GM23338 (cell line): ENCODE results near the gene MKRN2. TPM values are rescaled to one million over a fixed set of nuclear protein-coding genes. Genes with fewer than 3 reads are reported as not detected.
A peak's percentile ranks its signal among the peaks of the same experiment; 100 is the strongest.

ENCODE experiments used
- ATAC-seq: fragments of 200-7000 bp; cut with Tn5 transposase; 3 replicates; pipeline ENCODE4 v1.9.1; 2020
- DNase-seq: peaks from one replicate; pipeline ENCODE4 v3.0.0-alpha.2; 2015; ENCODE audit warnings: low spot score
- H2AFZ ChIP-seq: fragments of 200-600 bp; sonication (generic); 2 replicates; pipeline ENCODE4 v1.8.0; 2016; ENCODE audit warnings: antibody characterized with exemption, mild to moderate bottlenecking, moderate library complexity
- H3F3A ChIP-seq: fragments of 200-600 bp; sonication (generic); replicated peaks from 2 replicates; pipeline ENCODE4 v1.8.0; 2017; ENCODE audit warnings: antibody characterized with exemption, mixed run types, low read depth
- H3K27ac ChIP-seq: fragments of 200-600 bp; sonication (generic); 2 replicates; pipeline ENCODE4 v1.6.1; 2016; ENCODE audit warnings: low read depth
- H3K27me3 ChIP-seq: fragments of 200-600 bp; sonication (generic); 2 replicates; pipeline ENCODE4 v1.8.0; 2016; ENCODE audit warnings: mild to moderate bottlenecking, mixed run types, moderate library complexity; ENCODE audit not compliant: insufficient read depth
- H3K36me3 ChIP-seq: fragments of 200-600 bp; sonication (generic); 2 replicates; pipeline ENCODE4 v1.8.0; 2016; ENCODE audit warnings: mild to moderate bottlenecking; ENCODE audit not compliant: insufficient read depth
- H3K4me1 ChIP-seq: fragments of 200-600 bp; sonication (generic); 2 replicates; pipeline ENCODE4 v1.8.0; 2016; ENCODE audit warnings: mild to moderate bottlenecking, moderate library complexity; ENCODE audit not compliant: insufficient read depth
- H3K4me2 ChIP-seq: fragments of 200-600 bp; sonication (generic); 2 replicates; pipeline ENCODE4 v1.7.1; 2017; ENCODE audit warnings: mixed run types
- H3K4me3 ChIP-seq: fragments of 200-600 bp; sonication (generic); 2 replicates; pipeline ENCODE4 v1.6.1; 2016; ENCODE audit warnings: mixed run types
- H3K79me2 ChIP-seq: fragments of 200-600 bp; sonication (generic); replicated peaks from 2 replicates; pipeline ENCODE4 v1.8.0; 2017; ENCODE audit warnings: mild to moderate bottlenecking; ENCODE audit not compliant: insufficient read depth
- H3K9me2 ChIP-seq: fragments of 200-600 bp; sonication (generic); 2 replicates; pipeline ENCODE4 v1.8.0; 2017; ENCODE audit not compliant: insufficient read depth
- H4K20me1 ChIP-seq: fragments of 200-600 bp; sonication (generic); replicated peaks from 2 replicates; pipeline ENCODE4 v1.8.0; 2017; ENCODE audit warnings: mild to moderate bottlenecking; ENCODE audit not compliant: insufficient read depth
- H3K27ac Mint-ChIP-seq: 2 replicates; pipeline ENCODE4 v1.8.0; 2020; ENCODE audit warnings: inconsistent platforms, mild to moderate bottlenecking, moderate library complexity, mixed read lengths
- H3K27me3 Mint-ChIP-seq: 3 replicates; pipeline ENCODE4 v1.8.0; 2022; ENCODE audit warnings: low read depth, mild to moderate bottlenecking, moderate library complexity, mixed read lengths, inconsistent platforms; ENCODE audit not compliant: insufficient read depth, poor library complexity
- H3K36me3 Mint-ChIP-seq: 3 replicates; pipeline ENCODE4 v1.8.0; 2021; ENCODE audit warnings: low read depth, mild to moderate bottlenecking, inconsistent platforms, moderate library complexity, mixed read lengths
- H3K4me1 Mint-ChIP-seq: 3 replicates; pipeline ENCODE4 v1.8.0; 2020; ENCODE audit warnings: mild to moderate bottlenecking, inconsistent platforms, mixed read lengths
- H3K4me3 Mint-ChIP-seq: 3 replicates; pipeline ENCODE4 v1.8.0; 2021; ENCODE audit warnings: moderate library complexity, mild to moderate bottlenecking, inconsistent platforms, mixed read lengths
- H3K9me3 Mint-ChIP-seq: 3 replicates; pipeline ENCODE4 v1.8.0; 2020; ENCODE audit warnings: moderate library complexity, mild to moderate bottlenecking, inconsistent platforms, mixed read lengths
- CTCF ChIP-seq, 2 experiments: fragments of 200-600 bp in 1 of 2; sonication (generic) in 1 of 2; conservative IDR thresholded peaks; 2 replicates each; pipeline versions ENCODE4 v1.5.1 to v1.6.1; 2016 to 2017; ENCODE audit warnings: antibody characterized with exemption in 2 of 2, low read depth in 2 of 2, mild to moderate bottlenecking in 2 of 2, moderate library complexity in 1 of 2
- EZH2phosphoT487 ChIP-seq: fragments of 200-600 bp; sonication (generic); IDR thresholded peaks from one replicate; pipeline ENCODE4 v1.8.1; 2018; ENCODE audit warnings: antibody characterized with exemption; ENCODE audit not compliant: unreplicated experiment
- JUNB ChIP-seq: IDR thresholded peaks from one replicate; pipeline ENCODE4 v1.6.1; 2016; ENCODE audit warnings: antibody characterized with exemption; ENCODE audit not compliant: unreplicated experiment
- POLR2AphosphoS5 ChIP-seq: IDR thresholded peaks from 2 replicates; pipeline ENCODE4 v1.6.1; 2016; ENCODE audit warnings: antibody characterized with exemption, low read depth
- STAT1 ChIP-seq: IDR thresholded peaks from one replicate; pipeline ENCODE4 v1.6.1; 2016; ENCODE audit warnings: antibody characterized with exemption; ENCODE audit not compliant: unreplicated experiment
- ZNF114 ChIP-seq: fragments of 250-450 bp; sonication (Bioruptor Pico); IDR thresholded peaks from 2 replicates; pipeline ENCODE4 v1.5.0; 2020; ENCODE audit warnings: mild to moderate bottlenecking, moderate library complexity
- ZNF331 ChIP-seq: fragments of 250-450 bp; sonication (Bioruptor Pico); IDR thresholded peaks from 2 replicates; pipeline ENCODE4 v1.5.0; 2020; ENCODE audit warnings: low read depth, mild to moderate bottlenecking, moderate library complexity
- polyA plus RNA-seq: library from polyadenylated mRNA; unstranded; fragments of >200 nt; fragmentation: Nextera tagmentation; extraction: Ambion mirVana; gene quantifications from 2 replicates; pipeline ENCODE4 v1.2.1, GENCODE V29; 2016
- total RNA-seq: library from RNA; depleted of rRNA; stranded (reverse); fragments of >200 nt; shearing (Covaris generic); gene quantifications from 2 replicates; pipeline ENCODE4 v1.2.3, GENCODE V29; 2014
- TF ChIP-seq, protein P1 (sequence below): IDR thresholded peaks from 2 replicates; pipeline ENCODE4 v1.6.1; 2016; ENCODE audit warnings: antibody characterized with exemption
- TF ChIP-seq, protein P2 (sequence below): IDR thresholded peaks from one replicate; pipeline ENCODE4 v1.6.1; 2018; ENCODE audit warnings: antibody characterized with exemption; ENCODE audit not compliant: unreplicated experiment
- TF ChIP-seq, protein P3 (sequence below): fragments of 250-450 bp; sonication (Bioruptor Pico); IDR thresholded peaks from 2 replicates; pipeline ENCODE4 v1.5.0; 2020; ENCODE audit warnings: mild to moderate bottlenecking, moderate library complexity

The MKRN2 gene
- total and polyA plus RNA-seq, 2 experiments from 2014 or later = 11.4 to 24.6 TPM

DNA sequence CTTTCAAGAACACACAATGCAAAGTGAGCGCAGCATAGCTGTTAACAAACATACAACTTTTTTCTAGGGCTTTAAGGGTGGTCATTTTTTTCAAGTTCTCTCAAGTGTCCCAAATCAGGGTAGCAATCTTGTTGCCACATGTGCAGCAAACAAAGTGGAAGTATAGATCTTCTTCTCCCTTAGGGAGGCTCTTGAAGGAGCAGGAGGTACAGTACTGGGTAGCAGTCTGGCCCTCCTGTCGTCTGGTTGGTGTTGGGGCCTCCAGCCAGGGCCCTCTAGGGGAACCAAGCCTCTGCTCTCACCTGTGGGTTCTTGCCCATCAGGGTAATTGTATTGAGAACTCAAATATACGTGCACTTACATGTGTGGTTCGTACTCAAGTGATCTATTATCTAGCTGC lies 25.8 kb downstream of the MKRN2 start:
- no peak overlapping the region for H3K27ac Mint-ChIP-seq
- ATAC-seq (no peak), DNase-seq (no peak)
- no peak overlapping the region for H3K4me3 ChIP-seq
- H3K4me1 Mint-ChIP-seq = peaks cover 3% of the 10 kb centered on the region; the same call in 2 of the 3 replicates
- H2AFZ ChIP-seq = no peak overlapping the region
- H3K27me3 Mint-ChIP-seq = peaks cover 30% of the 10 kb centered on the region
- no peaks in the 10 kb centered on the region for H3K79me2 ChIP-seq
- TF ChIP-seq EZH2phosphoT487 = no peak
- TF ChIP-seq POLR2AphosphoS5 = no peak
- no peak for TF ChIP-seq CTCF (conservative IDR thresholded peaks at IDR 0.05; ENCODE audit: low read depth in 2 of 2)
- TF ChIP-seq, protein P1, sequence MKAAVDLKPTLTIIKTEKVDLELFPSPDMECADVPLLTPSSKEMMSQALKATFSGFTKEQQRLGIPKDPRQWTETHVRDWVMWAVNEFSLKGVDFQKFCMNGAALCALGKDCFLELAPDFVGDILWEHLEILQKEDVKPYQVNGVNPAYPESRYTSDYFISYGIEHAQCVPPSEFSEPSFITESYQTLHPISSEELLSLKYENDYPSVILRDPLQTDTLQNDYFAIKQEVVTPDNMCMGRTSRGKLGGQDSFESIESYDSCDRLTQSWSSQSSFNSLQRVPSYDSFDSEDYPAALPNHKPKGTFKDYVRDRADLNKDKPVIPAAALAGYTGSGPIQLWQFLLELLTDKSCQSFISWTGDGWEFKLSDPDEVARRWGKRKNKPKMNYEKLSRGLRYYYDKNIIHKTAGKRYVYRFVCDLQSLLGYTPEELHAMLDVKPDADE = no peak
- no peak for TF ChIP-seq ZNF114 (CRISPR knock-in tag)
- TF ChIP-seq, protein P2, sequence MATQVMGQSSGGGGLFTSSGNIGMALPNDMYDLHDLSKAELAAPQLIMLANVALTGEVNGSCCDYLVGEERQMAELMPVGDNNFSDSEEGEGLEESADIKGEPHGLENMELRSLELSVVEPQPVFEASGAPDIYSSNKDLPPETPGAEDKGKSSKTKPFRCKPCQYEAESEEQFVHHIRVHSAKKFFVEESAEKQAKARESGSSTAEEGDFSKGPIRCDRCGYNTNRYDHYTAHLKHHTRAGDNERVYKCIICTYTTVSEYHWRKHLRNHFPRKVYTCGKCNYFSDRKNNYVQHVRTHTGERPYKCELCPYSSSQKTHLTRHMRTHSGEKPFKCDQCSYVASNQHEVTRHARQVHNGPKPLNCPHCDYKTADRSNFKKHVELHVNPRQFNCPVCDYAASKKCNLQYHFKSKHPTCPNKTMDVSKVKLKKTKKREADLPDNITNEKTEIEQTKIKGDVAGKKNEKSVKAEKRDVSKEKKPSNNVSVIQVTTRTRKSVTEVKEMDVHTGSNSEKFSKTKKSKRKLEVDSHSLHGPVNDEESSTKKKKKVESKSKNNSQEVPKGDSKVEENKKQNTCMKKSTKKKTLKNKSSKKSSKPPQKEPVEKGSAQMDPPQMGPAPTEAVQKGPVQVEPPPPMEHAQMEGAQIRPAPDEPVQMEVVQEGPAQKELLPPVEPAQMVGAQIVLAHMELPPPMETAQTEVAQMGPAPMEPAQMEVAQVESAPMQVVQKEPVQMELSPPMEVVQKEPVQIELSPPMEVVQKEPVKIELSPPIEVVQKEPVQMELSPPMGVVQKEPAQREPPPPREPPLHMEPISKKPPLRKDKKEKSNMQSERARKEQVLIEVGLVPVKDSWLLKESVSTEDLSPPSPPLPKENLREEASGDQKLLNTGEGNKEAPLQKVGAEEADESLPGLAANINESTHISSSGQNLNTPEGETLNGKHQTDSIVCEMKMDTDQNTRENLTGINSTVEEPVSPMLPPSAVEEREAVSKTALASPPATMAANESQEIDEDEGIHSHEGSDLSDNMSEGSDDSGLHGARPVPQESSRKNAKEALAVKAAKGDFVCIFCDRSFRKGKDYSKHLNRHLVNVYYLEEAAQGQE = no peak
- no peak for TF ChIP-seq JUNB
- no peak for TF ChIP-seq STAT1
- TF ChIP-seq ZNF331 (CRISPR knock-in tag) = no peak
- H3K9me2 ChIP-seq = no peaks in the 10 kb centered on the region
- H3K4me3 Mint-ChIP-seq = no peak overlapping the region
- no peaks in the 10 kb centered on the region for H3K4me1 ChIP-seq
- H3K9me3 Mint-ChIP-seq = no peaks in the 10 kb centered on the region
- peaks cover 77% of the 10 kb centered on the region for H3K36me3 Mint-ChIP-seq
- H4K20me1 ChIP-seq = peaks cover 19% of the 10 kb centered on the region
- H3F3A ChIP-seq = peaks cover 15% of the 10 kb centered on the region; the same call in 1 of the 2 replicates
- H3K27me3 ChIP-seq = no peaks in the 10 kb centered on the region
- peaks cover 26% of the 10 kb centered on the region for H3K36me3 ChIP-seq
- H3K4me2 ChIP-seq = no peak overlapping the region
- no peak overlapping the region for H3K27ac ChIP-seq

- H3K4me1 Mint-ChIP-seq = peaks cover 3% of the 10 kb centered on the region; the same call in 2 of the 3 replicates
- no peak overlapping the region for H3K4me3 Mint-ChIP-seq
- Histone ChIP-seq H3K79me2 (no peaks in the 10 kb centered on the region), H3K4me2 (no peak overlapping the region), H2AFZ (no peak overlapping the region), H3K27me3 (no peaks in the 10 kb centered on the region), H4K20me1 (peaks cover 19% of the 10 kb centered on the region), H3K4me3 (no peak overlapping the region), H3K36me3 (peaks cover 29% of the 10 kb centered on the region), H3F3A (peaks cover 15% of the 10 kb centered on the region; the same call in 1 of the 2 replicates), H3K9me2 (no peaks in the 10 kb centered on the region), H3K4me1 (no peaks in the 10 kb centered on the region), H3K27ac (peak overlapping the region; percentile 59; the same call in 1 of the 2 replicates)
- DNase-seq = no peak
- H3K36me3 Mint-ChIP-seq = peaks cover 73% of the 10 kb centered on the region
- no peak for ATAC-seq
- H3K27ac Mint-ChIP-seq = no peak overlapping the region
- H3K27me3 Mint-ChIP-seq = peaks cover 30% of the 10 kb centered on the region
- no peaks in the 10 kb centered on the region for H3K9me3 Mint-ChIP-seq
- TF ChIP-seq POLR2AphosphoS5 (no peak), EZH2phosphoT487 (no peak)
- TF ChIP-seq, protein P3, sequence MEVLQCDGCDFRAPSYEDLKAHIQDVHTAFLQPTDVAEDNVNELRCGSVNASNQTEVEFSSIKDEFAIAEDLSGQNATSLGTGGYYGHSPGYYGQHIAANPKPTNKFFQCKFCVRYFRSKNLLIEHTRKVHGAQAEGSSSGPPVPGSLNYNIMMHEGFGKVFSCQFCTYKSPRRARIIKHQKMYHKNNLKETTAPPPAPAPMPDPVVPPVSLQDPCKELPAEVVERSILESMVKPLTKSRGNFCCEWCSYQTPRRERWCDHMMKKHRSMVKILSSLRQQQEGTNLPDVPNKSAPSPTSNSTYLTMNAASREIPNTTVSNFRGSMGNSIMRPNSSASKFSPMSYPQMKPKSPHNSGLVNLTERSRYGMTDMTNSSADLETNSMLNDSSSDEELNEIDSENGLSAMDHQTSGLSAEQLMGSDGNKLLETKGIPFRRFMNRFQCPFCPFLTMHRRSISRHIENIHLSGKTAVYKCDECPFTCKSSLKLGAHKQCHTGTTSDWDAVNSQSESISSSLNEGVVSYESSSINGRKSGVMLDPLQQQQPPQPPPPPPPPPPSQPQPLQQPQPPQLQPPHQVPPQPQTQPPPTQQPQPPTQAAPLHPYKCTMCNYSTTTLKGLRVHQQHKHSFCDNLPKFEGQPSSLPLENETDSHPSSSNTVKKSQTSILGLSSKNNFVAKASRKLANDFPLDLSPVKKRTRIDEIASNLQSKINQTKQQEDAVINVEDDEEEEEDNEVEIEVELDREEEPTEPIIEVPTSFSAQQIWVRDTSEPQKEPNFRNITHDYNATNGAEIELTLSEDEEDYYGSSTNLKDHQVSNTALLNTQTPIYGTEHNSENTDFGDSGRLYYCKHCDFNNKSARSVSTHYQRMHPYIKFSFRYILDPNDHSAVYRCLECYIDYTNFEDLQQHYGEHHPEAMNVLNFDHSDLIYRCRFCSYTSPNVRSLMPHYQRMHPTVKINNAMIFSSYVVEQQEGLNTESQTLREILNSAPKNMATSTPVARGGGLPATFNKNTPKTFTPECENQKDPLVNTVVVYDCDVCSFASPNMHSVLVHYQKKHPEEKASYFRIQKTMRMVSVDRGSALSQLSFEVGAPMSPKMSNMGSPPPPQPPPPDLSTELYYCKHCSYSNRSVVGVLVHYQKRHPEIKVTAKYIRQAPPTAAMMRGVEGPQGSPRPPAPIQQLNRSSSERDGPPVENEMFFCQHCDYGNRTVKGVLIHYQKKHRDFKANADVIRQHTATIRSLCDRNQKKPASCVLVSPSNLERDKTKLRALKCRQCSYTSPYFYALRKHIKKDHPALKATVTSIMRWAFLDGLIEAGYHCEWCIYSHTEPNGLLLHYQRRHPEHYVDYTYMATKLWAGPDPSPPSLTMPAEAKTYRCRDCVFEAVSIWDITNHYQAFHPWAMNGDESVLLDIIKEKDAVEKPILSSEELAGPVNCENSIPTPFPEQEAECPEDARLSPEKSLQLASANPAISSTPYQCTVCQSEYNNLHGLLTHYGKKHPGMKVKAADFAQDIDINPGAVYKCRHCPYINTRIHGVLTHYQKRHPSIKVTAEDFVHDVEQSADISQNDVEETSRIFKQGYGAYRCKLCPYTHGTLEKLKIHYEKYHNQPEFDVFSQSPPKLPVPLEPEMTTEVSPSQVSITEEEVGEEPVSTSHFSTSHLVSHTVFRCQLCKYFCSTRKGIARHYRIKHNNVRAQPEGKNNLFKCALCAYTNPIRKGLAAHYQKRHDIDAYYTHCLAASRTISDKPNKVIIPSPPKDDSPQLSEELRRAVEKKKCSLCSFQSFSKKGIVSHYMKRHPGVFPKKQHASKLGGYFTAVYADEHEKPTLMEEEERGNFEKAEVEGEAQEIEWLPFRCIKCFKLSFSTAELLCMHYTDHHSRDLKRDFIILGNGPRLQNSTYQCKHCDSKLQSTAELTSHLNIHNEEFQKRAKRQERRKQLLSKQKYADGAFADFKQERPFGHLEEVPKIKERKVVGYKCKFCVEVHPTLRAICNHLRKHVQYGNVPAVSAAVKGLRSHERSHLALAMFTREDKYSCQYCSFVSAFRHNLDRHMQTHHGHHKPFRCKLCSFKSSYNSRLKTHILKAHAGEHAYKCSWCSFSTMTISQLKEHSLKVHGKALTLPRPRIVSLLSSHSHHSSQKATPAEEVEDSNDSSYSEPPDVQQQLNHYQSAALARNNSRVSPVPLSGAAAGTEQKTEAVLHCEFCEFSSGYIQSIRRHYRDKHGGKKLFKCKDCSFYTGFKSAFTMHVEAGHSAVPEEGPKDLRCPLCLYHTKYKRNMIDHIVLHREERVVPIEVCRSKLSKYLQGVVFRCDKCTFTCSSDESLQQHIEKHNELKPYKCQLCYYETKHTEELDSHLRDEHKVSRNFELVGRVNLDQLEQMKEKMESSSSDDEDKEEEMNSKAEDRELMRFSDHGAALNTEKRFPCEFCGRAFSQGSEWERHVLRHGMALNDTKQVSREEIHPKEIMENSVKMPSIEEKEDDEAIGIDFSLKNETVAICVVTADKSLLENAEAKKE (CRISPR knock-in tag) = no peak
Observed at GRCh38 chr3:12583280-12583679, 26.4 kb downstream of the MKRN2 start.
